NCI-H1417 treated with DMSO at 0.1 percent for 48 hours (cell line): Measurements from ENCODE around the gene HPS1.

ENCODE experiments used
- DNase-seq: peaks from one replicate; lab custom pipeline; 2025; lab: John Stamatoyannopoulos, UW

The HPS1 gene

DNA sequence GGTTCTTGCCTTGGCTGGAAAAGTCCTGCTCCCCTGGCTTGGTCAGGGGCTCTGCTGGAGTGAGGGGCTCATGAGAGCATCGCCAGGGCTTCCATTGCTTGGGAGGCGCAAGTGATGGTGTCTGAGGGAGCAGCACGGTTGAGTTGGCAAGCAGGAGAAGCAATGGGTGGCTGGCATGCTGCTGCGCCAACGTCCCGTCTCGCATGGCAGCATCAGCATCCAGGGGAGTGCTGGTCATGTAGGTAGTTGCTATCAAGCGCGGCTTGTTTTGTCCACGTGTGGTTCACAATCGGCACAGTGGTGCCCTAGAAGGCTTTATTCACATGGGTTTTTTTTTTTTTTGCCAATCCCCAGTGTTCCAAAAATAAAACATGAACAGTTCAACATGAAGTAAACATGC is 35.6 kb downstream of the HPS1 start:
- DNase-seq = no peak

- DNase-seq = no peak
Observed at GRCh38 chr10:98410759-98411158, 36.0 kb downstream of the HPS1 start.

DNA sequence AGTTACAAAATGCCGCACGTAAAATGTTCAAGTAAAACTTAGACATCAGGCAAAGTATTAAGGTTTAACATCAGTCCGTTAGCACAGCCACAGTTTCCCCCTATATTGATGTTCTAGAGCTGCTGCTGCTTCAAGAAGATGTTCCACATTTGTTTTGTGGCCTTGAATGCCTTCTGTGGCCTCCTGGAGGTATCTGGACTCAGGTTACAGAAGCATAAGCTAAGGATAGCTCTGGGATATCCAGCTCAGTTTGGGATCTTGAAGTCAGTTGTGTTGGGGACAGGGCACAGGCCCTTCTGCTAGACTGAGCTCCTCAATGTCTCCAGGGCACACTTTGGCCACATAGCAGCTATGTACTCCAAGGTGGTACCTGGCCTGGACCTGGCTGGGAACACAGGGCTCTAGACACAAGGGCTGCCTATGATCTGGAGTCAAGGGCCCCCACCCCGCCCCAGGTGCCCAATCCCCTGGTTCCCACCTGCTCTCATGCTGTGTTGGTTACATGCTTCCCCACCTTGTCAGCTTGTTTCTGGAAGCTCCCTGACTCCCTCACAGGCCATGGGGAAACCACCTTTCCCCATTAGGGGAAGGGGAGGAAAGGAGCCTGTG is 36.5 kb downstream of the HPS1 start:
- DNase-seq = no peak

GRCh38 chr10:98408799-98409198 is 37.9 kb downstream of the HPS1 start:
- no peak for DNase-seq

GRCh38 chr10:98407744-98408241 is 38.9 kb downstream of the HPS1 start:
- DNase-seq = no peak

- no peak for DNase-seq
Observed at GRCh38 chr10:98407017-98407743, 39.6 kb downstream of the HPS1 start.

GRCh38 chr10:98405422-98405821 is 41.3 kb downstream of the HPS1 start:
- no peak for DNase-seq

- no peak for DNase-seq
Observed at GRCh38 chr10:98404571-98405359, 42.0 kb downstream of the HPS1 start.

DNA sequence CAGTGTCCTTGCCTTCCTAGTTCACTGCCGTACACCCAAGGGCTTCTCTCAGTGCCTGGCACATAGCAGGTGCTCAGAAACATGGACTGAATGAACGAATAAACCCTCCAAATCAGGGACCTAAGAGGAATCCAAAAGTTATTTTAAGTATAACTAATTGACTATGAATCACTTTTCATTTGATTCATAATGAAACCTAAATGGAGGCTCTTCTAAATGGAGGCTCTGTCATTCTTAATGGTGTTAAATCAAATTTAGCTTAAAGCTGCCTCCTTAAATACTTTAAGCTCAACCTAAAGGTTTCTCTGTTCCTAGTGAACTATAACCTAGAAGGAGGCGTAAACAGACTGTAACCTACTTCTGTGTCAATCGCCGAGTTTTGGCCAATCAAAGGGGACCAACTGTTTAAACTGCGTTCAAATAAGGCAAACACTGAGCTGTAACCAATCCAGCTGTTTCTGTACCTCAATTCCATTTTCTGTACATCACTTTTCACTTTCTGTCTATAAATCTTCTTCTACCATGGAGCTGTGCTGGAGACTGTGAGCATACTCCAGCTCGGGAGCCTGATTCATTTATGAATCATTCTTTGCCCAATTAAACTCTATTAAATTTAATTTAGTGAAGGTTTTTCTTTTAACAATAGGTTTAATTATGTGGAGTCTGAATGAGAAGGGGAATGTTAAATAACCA is 42.8 kb downstream of the HPS1 start:
- no peak for DNase-seq

GRCh38 chr10:98402931-98403718 is 43.6 kb downstream of the HPS1 start:
- no peak for DNase-seq

DNA sequence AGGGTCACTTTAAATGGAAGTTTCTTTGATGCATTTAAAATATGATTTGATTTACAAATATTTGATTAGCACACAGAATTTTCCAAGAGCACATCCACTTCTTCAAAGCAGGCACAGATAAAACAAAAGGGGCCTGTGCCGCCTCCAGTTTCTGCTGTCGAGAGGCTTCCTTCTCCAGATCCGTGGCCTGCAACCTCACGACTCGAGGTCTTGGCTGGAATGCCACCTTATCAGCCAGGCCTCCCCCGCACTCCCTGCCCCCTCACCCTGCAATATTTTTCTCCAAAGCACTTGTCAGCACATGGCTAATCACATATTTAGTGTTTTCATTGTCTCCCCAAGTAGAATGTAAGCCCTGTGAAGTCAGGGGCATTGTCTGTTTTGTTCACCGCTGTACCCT is 44.3 kb downstream of the HPS1 start:
- DNase-seq = no peak

DNA sequence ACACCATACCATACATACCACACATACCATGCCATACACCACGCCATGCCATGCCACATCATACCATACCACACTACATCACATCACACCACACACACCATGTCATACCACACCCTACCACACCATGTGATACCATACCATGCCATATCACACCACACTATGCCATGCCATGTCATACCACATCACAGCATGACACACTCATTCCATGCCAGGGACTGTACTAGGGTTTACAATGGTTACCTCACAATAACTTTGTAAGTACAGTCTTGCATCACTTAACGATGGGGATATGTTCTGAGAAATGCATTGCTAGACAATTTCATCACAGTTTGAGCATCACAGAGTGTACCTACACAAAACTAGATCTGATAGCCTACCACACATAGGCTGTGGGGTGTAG is 46.3 kb downstream of the HPS1 start:
- no peak for DNase-seq

GRCh38 chr10:98399784-98400183 is 47.0 kb downstream of the HPS1 start:
- no peak for DNase-seq

DNA sequence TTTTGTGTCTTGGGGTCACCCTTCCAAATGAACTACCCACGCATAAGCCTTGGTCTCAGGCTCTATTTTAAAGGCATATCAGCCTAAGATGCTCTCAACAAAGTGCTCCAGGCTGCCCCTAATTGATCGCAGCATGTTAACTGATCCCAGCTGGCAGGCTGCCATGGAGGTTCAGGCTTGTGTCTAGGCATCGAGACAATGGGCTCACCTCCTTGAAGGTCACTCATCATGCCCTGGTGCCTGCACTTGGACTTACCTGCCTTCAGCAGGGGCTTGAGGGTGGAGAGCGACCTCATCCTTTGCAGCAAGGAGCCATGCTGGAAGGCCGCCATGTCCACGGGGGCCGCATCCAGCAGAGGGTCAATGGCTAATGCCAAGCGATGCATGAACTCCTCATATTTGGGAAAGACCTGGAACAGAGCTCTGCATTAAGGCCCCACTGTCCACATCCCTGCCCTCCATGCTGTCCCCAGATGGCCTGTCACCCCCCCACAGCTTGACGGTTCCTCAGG is 49.6 kb downstream of the HPS1 start:
- DNase-seq = no peak

DNA sequence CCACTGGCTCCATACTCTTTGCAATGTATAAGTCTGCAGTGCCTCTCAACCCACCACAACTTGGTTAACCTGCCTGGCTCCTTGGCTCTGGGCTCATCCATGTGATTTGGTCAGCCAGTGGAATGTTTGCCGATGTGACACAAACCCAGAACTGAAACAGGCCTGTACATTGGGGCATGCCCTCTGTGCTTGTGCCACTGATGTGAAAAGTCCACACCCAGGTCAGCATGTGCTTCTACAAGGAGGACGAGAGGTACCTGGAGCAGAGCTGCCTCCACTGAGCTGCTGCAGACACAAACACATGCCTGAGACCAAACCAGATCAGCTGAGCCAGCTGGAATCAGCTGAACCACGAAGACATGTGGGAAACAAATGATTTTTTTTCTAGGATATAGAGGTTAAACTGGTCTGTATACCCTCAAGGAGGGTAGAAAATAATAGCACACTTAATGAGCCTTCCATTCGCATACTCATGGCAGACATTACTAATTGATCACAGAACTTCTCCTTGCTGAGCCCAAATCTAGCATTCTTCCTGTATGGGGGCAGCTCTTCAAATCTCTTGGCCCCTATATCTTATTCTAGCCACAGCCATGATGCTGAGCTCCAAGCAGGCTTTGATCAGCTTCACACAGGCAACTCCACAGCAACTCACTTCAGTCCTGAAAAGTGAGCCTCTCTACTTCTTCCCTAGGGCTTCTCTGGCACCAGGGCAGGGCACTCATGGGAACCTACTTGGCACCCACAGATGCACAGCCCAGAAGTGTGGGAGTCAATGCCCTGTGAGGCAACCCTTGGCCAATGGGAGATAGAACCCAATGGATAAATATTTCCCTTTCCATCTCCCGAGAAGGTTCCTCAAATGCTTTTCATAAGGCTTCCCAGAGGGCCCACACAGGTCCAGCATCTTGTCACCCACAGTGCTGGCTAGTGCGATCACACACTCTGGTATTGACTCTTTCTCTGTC is 50.4 kb downstream of the HPS1 start:
- DNase-seq = no peak

DNA sequence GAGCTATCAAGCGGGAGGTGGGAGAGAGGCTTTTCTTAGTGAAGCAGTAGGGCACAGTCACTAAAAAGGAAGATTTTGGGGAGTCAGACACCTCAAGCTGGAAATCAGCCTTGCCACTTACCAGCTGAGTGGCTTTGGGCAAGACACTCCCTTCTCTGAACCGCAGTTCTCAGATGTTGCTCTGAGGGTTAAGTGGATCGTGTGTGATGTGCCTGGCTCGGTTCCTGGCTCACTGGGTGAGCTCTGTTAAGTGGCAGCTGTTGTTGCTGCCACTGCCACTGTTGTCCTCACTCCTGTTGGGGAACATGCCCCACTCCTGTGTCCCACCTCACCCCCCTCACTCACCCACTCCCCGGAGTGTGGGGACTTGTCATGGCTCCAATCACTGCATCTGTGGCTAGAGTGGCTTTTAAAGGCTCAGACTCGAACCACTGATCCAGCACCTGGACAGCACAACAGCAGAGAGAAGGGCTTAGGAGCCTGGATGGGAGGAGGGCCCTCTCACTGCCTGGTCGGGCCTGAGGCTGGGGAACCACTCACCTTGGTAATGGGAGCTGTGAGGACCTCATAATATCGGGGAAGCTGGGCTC is 51.8 kb downstream of the HPS1 start:
- no peak for DNase-seq

GRCh38 chr10:98391578-98391991 is 55.1 kb downstream of the HPS1 start:
- no peak for DNase-seq

- no peak for DNase-seq
Observed at GRCh38 chr10:98391065-98391464, 55.7 kb downstream of the HPS1 start.

DNA sequence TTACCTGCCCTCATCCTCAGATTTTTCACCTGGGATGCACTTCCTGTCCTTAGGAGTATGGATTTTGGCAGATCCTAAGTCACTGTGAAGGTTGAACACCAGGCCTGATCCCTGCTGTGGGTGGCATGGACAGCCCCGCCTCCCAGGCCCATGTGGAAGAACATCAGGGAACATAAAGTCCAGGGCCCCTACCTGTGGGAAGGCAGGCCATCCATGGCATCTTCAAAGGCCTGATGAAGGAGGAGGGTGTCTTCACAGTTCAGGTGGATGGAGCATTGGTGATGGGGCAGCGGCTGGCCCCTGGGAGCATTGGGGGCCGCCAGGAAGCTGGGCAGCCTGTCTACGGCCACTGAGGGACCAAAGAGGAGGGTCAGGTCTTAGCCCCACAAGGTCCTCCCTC is 56.3 kb downstream of the HPS1 start:
- no peak for DNase-seq

DNA sequence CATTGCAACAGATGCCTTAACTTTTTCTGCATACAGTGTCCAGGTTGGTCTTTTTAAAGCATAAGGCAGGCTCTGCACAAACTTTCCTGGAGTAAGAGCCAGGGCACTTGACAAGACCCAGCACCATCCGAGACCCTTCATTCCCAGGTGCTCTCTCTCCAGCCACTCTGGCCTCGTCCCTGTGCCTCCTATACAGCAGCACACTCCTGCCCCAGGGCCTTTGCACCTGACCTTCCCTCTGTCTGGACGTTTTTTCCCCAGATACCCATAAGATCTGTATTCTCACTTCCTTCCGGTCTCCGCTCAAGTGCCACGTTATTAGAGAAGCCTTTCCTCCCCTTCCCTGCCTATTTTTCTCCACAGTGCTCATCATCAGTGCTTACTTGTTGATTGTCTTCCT is 57.3 kb downstream of the HPS1 start:
- DNase-seq = no peak
